Erythroblast (primary cell): ENCODE measurements around the gene RNF213.
"Not testable (repeated sequence)": the region's sequence is repeated elsewhere in the genome, so short reads cannot be mapped to it uniquely, and the experiment has no call there.

Experiments
- DNase-seq, 2 experiments: peaks; one replicate each; lab custom pipeline; 2025; lab: John Stamatoyannopoulos, UW
- GATA1 ChIP-seq: IDR thresholded peaks from 2 replicates; pipeline ENCODE4 v1.6.1; 2011; ENCODE audit warnings: low read depth, mild to moderate bottlenecking, control low read depth, low read length, moderate library complexity
- POLR2A ChIP-seq: IDR thresholded peaks from 2 replicates; pipeline ENCODE4 v1.6.1; 2011; ENCODE audit warnings: mild to moderate bottlenecking, low read length

Gene RNF213

GRCh38 chr17:80274871-80275449, 14.3 kb downstream of the RNF213 start:
- DNase-seq, result no peak
- TF ChIP-seq GATA1 (no peak), POLR2A (no peak)

- DNase-seq, result not testable (repeated sequence)
Observed at GRCh38 chr17:80275857-80276256, 15.2 kb downstream of the RNF213 start.

GRCh38 chr17:80277751-80278671, 17.4 kb downstream of the RNF213 start:
- TF ChIP-seq GATA1 (no peak), POLR2A (no peak)
- DNase-seq, result no peak

DNA sequence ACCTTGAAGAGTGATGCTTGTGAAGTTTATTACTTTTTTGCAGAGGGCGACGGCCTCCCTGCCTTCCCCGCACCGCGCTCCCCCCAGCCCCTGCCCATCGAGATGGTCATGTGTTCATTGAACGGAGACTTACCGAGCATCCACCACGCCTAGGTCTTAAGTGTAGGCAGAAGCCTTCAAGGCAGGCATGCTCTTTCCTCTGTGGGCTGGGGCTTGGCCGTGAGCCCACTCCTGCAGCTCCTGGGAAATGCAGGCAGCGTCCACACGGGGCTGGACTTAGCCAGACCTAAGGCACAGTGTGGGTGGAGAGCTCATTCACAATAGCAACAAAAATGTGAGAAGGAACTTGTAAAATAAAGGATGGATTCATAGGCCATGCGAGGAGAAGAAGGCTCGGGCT, 19.2 kb downstream of the RNF213 start:
- DNase-seq, result no peak
- TF ChIP-seq GATA1 (no peak), POLR2A (no peak)

DNA sequence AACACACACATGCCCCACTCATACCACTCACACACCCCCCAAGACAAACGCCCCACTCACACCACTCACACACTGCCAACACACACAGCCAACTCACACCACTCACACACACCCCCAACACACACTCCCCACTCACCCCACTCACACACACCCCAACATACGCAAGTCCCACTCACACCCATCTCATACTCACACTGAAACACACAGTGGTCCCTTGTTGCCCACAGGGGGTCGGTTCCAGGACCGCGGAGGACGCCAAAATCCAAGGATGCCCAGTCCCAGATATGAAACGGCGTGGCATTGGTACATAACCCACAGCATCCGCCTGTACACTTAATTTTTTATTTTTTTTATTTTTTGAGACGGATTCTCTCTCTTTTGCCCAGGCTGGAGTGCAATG, 20.9 kb downstream of the RNF213 start:
- DNase-seq, result no peak
- TF ChIP-seq GATA1, result no peak

DNA sequence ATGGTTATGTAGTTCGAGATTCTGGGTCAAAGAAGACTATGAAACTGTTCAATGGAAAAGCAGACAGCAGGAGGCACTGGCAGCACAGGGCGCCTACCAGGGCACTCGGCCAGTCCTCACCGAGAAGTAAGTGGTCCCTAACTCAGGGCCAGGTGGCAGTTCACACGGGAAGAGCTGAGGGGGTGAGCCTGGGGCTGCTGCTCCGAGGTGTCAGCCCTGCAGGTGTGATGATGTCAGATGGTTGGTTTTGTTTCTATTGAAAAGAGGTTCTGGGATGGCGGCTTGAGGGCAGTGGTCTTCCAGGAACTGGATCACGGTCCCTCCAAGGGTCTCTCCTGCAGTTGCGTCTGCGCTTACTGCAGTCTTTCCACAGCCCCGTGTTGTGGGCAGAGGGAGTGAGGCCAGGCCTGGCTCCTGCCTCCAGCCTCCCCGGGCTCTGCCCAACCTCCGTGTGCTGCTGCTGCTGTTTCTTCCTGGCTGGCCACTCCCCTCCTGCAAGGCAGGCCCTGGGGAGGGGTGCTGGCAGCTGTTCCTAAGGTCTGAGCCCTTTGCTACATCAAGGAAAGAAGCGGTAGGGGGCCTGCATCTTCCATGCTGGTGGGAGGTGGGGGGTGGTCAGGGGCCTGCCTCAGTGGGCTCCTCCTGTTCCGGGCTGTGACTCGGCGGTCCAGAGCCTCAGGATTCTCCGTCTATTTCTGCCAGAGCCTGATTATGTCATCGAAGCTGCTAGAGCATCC, 22.6 kb downstream of the RNF213 start:
- DNase-seq, result no peak
- TF ChIP-seq POLR2A (no peak), GATA1 (no peak)

DNA sequence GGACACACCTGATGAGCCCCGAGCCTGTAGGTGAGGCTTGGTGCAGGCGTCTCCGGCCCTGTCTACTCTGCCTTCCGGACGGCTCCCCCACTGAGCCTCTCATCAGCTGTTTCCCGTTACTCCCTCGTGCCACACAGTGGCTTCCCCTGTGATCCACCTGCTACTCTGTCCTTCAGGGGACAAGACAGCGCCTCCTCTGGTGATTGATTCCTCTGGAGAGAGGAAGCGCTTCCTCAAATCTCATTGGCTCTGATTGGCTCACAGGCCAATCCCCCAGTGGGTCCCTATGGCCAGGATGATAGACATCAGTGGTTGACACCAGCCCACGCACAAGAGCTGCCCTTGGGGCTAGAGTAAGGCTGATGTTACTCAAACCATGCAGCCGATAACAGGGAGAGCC, 24.0 kb downstream of the RNF213 start:
- peak in 1 of 2 experiments; percentile 18 for DNase-seq
- no peak for TF ChIP-seq GATA1
- TF ChIP-seq POLR2A, result no peak

- no peak for DNase-seq
- TF ChIP-seq GATA1, result no peak
- no peak for TF ChIP-seq POLR2A
Observed at GRCh38 chr17:80285237-80285920, 24.7 kb downstream of the RNF213 start.

DNA sequence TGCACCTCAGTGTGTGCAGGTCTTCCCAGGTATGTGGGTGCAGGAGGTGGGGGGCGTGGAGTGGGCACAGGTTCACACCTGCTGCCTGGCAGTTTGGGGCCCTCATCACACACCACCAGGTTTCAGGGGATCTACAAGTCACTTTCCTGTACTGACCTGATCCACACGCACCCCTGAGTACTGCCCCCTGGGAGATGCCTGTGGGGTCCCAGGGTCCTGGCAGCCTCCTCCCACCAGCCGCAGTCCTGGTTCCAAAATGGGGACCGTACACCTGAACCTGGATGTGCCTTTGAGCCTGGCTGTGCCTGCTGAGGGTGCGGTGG, 25.9 kb downstream of the RNF213 start:
- DNase-seq, result no peak
- TF ChIP-seq GATA1, result no peak
- TF ChIP-seq POLR2A, result no peak

DNA sequence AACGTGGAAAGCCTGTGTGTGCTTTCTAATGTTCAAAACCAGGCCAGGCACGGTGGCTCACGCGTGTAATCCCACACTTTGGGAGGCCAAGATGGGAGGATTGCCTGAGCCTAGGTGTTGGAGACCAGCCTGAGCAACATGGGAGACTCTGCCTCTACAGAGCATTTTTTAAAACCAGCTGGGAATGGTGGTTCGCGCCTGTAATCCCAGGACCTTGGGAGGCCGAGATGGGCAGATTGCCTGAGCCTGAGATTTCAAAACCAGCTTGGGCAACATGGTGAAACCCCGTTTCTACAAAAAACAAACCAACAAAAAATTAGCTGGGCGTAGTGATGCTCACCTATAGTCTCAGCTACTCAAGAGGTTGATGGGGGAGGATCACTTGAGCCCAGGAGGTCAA, 26.4 kb downstream of the RNF213 start:
- DNase-seq, result no peak
- TF ChIP-seq GATA1, result no peak
- TF ChIP-seq POLR2A, result no peak

- no peak for DNase-seq
Observed at GRCh38 chr17:80287806-80288567, 27.3 kb downstream of the RNF213 start.

GRCh38 chr17:80289616-80290015, 29.0 kb downstream of the RNF213 start:
- DNase-seq, result no peak
- TF ChIP-seq POLR2A, result no peak
- no peak for TF ChIP-seq GATA1

More at GRCh38 chr17:80287806-80288567, 27.3 kb downstream of the RNF213 start:
- TF ChIP-seq POLR2A (no peak), GATA1 (no peak)

DNA sequence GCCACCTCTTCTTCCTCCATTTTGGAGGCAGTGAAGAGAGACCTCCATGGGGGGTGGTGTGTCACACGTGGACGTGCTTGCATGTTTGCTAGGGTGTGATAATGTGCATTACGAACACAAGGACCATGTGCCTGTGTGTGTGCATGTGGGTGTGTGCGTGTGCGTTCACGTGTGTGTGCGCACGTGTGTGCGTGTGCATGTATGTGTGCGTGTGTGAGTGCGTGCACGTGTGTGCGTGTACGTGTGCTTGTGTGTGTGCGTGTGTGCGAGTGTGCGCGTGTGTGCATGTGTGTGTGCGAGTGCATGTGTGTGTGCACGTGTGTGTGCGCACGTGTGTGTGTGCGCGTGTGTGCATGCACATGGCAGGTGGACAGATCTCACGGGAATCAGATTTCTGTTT, 29.5 kb downstream of the RNF213 start:
- no peak for DNase-seq
- no peak for TF ChIP-seq GATA1
- no peak for TF ChIP-seq POLR2A
